Thoracic aorta (tissue), 2 donors: Measurements from ENCODE around the gene HOXD1. TPM values are rescaled to one million over a fixed set of nuclear protein-coding genes. Genes with fewer than 3 reads are reported as not detected.

Experiments
- ATAC-seq: fragments of 150-250 bp; one replicate; pipeline ENCODE4 v1.8.0; 2017; ENCODE audit warnings: low read depth; ENCODE audit not compliant: insufficient number of reproducible peaks, low FRiP score
- DNase-seq: peaks from one replicate; pipeline ENCODE4 v3.0.0-alpha.2; 2020; ENCODE audit warnings: low spot score
- H3K27ac ChIP-seq, 2 donors: fragments of 200-600 bp; sonication (generic); 1 replicate in 1 of 2; 2 replicates in 1 of 2; pipeline ENCODE4 v1.5.1; 2016; ENCODE audit warnings: mild to moderate bottlenecking in 2 of 2, moderate library complexity in 2 of 2
- H3K27me3 ChIP-seq: fragments of 200-600 bp; sonication (generic); replicated peaks from 2 replicates; pipeline ENCODE4 v1.6.0; 2016; ENCODE audit warnings: mild to moderate bottlenecking; ENCODE audit not compliant: insufficient read depth
- H3K36me3 ChIP-seq: fragments of 200-600 bp; sonication (generic); one replicate; pipeline ENCODE4 v1.5.1; 2016
- H3K4me1 ChIP-seq, 2 donors: fragments of 200-600 bp; sonication (generic); 1 replicate in 1 of 2; 2 replicates in 1 of 2; pipeline versions ENCODE4 v1.5.1 to v1.6.0; 2016; ENCODE audit warnings: low read depth in 2 of 2, mild to moderate bottlenecking in 1 of 2; ENCODE audit not compliant: control insufficient read depth in 1 of 2
- H3K4me3 ChIP-seq: fragments of 200-600 bp; sonication (generic); 2 replicates; pipeline ENCODE4 v1.5.1; 2016; ENCODE audit warnings: mild to moderate bottlenecking
- H3K9me3 ChIP-seq: fragments of 200-600 bp; sonication (generic); 2 replicates; pipeline ENCODE4 v1.5.1; 2016
- CTCF ChIP-seq: fragments of 200-600 bp; sonication (generic); IDR thresholded peaks from one replicate; pipeline ENCODE4 v1.5.1; 2019; ENCODE audit warnings: antibody characterized with exemption
- total RNA-seq, 2 donors: library from RNA; depleted of rRNA; stranded (reverse); fragments of >200 nt; gene quantifications; one replicate each; pipeline versions ENCODE4 v1.1.0 to v1.2.3, GENCODE V29; 2016

The HOXD1 gene
- total RNA-seq, 2 donors from 2014 or later = 0.71 TPM; not detected in 1

GRCh38 chr2:176170602-176171305, 17.7 kb upstream of the HOXD1 start:
- Histone ChIP-seq H3K9me3 (no peaks in the 10 kb centered on the region), H3K4me1 (no peaks in the 10 kb centered on the region), H3K27ac (peak overlapping the region in 1 of 2 donors; percentile 8), H3K27me3 (peaks cover 16% of the 10 kb centered on the region), H3K4me3 (no peak overlapping the region), H3K36me3 (no peaks in the 10 kb centered on the region)
- ATAC-seq (no peak), DNase-seq (no peak)
- TF ChIP-seq CTCF = no peak

- no peak for TF ChIP-seq CTCF
- H3K36me3 ChIP-seq = no peaks in the 10 kb centered on the region
- no peaks in the 10 kb centered on the region for H3K9me3 ChIP-seq
- peak overlapping the region; percentile 33 for H3K4me3 ChIP-seq
- ATAC-seq = no peak
- peak overlapping the region in 1 of 2 donors; percentile 8 for H3K27ac ChIP-seq
- no peaks in the 10 kb centered on the region for H3K4me1 ChIP-seq
- no peak for DNase-seq
- peaks cover 16% of the 10 kb centered on the region for H3K27me3 ChIP-seq
Measured at GRCh38 chr2:176171351-176172006, 17.0 kb upstream of the HOXD1 start.

GRCh38 chr2:176172007-176172894, 16.2 kb upstream of the HOXD1 start:
- Histone ChIP-seq H3K27ac (no peak overlapping the region), H3K36me3 (no peaks in the 10 kb centered on the region), H3K9me3 (no peaks in the 10 kb centered on the region), H3K4me3 (peak overlapping the region; percentile 33), H3K4me1 (no peaks in the 10 kb centered on the region), H3K27me3 (peaks cover 16% of the 10 kb centered on the region)
- no peak for DNase-seq
- no peak for ATAC-seq
- TF ChIP-seq CTCF = no peak

- no peak for TF ChIP-seq CTCF
- Histone ChIP-seq H3K27ac (no peak overlapping the region), H3K4me1 (peaks cover 0 to 6% of the 10 kb centered on the region in 2 donors), H3K4me3 (no peak overlapping the region), H3K9me3 (no peaks in the 10 kb centered on the region), H3K36me3 (no peaks in the 10 kb centered on the region), H3K27me3 (peaks cover 17% of the 10 kb centered on the region)
- no peak for ATAC-seq
- no peak for DNase-seq
Measured at GRCh38 chr2:176172895-176173566, 15.4 kb upstream of the HOXD1 start.
